ENCODE measurements around the gene FAF1.

GRCh38 chr1:50704126-50704525 is 255.9 kb downstream of the FAF1 start:
- TF ChIP-seq POLR2A (IDR thresholded peaks at IDR 0.05; ENCODE audit: low read length) (no peak), GATA1 (IDR thresholded peaks at IDR 0.05; ENCODE audit: low read depth, low read length) (no peak)
